Measurements from ENCODE around the gene ARHGAP15.

Gene ARHGAP15

DNA sequence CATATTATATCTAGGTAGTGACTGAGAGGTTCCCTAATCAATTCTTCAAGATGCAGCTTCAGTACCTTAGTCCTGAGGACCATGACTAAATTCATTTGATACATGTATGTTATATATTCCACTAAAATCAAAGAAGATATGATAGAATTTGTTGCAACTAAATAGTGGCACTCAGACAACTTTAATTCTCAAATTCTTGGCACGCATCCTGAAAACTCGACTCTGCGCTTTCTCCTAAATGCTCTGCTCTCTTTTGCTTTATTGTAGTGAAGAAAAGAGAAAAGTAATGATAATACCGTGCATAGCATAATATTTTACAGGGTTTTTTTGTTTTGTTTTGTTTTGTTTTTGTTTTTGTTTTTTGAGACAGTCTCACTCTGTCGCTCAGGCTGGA lies 475.3 kb downstream of the ARHGAP15 start:
- Histone ChIP-seq H4K12ac (ENCODE audit: low read depth, low read length) (no peak overlapping the region), H3K18ac (ENCODE audit: low read length) (no peak overlapping the region), H3K4me3 (ENCODE audit: low read depth, low read length) (no peak overlapping the region), H3K79me1 (ENCODE audit: low read length) (no peaks in the 10 kb centered on the region), H2BK120ac (ENCODE audit: insufficient read depth, low read length, poor library complexity) (no peak overlapping the region), H3K36me3 (ENCODE audit: control insufficient read depth in 1 of 2, insufficient read depth in 2 of 2, low read length in 2 of 2) (no peaks in the 10 kb centered on the region), H3K14ac (ENCODE audit: low read length) (no peak overlapping the region), H3K23ac (ENCODE audit: low read length) (no peak overlapping the region), H4K91ac (ENCODE audit: low read depth, low read length) (no peak overlapping the region), H3K27ac (ENCODE audit: low read depth, low read length) (no peak overlapping the region), H3K4me2 (ENCODE audit: low read length) (no peak overlapping the region), H3K79me2 (ENCODE audit: control insufficient read depth, insufficient read depth, low read length, poor library complexity) (no peaks in the 10 kb centered on the region), H3K27me3 (ENCODE audit: insufficient read depth, low read length) (no peaks in the 10 kb centered on the region), H3K9me3 (ENCODE audit: insufficient read depth, low read depth, low read length) (no peaks in the 10 kb centered on the region), H3K4ac (ENCODE audit: low read depth, low read length) (no peak overlapping the region), H2BK5ac (ENCODE audit: low read depth, low read length, poor library complexity) (no peak overlapping the region), H3K9ac (ENCODE audit: low read length) (no peak overlapping the region), H2AK5ac (ENCODE audit: low read length) (no peak overlapping the region), H2AFZ (ENCODE audit: insufficient read depth, low read length, poor library complexity) (no peak overlapping the region), H4K8ac (ENCODE audit: low read depth, low read length) (no peak overlapping the region), H3K4me1 (ENCODE audit: control insufficient read depth in 1 of 2, insufficient read depth in 2 of 2, low read length in 2 of 2) (no peaks in the 10 kb centered on the region), H2BK12ac (ENCODE audit: low read length) (no peak overlapping the region)
- no CpG with 5 or more reads among the region's 5 CpGs for WGBS (ENCODE audit: extremely low coverage, insufficient coverage, insufficient read length)
- no peak for DNase-seq

DNA sequence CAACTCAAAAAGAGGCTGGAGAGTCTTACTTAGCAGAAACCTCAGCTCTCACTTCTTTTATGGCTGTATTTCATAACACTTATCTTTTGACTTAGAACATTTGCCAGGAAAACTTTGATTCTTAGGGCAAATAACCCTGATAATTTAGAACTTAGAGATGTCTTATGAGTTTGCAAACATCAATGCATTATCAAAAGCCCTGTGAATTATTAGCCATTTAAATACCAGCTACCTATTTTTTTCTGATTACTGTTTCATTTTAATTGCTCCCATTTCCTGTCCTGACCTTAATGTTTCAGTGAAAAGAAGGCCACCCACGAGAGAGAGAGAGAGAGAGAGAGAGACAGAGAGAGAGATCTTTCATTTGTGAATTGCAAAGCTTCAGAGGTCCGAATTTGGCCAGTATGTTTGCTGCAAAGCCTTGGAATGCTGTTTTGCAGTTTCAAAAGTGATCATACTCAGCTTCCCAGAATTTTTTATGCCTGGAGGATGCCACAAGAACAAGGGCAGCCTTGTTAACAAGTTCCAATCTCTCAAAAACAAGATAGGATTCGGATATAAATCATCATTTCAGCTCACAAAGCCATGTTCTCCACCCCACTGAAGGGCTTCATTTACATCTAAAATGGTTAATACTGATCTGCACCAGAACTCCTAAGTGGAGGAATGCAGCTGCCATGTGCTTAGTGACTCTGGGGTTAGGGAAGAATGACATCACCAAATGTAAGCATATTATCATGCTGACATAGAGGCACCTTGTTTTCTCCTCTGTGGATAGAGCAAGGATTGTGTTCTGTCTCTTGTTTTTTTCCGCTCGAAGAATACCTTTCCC lies 478.2 kb downstream of the ARHGAP15 start:
- no peak overlapping the region for H3K18ac ChIP-seq (ENCODE audit: low read length)
- no CpG with 5 or more reads among the region's 5 CpGs for WGBS (ENCODE audit: extremely low coverage, insufficient coverage, insufficient read length)
- no peak overlapping the region for H3K9ac ChIP-seq (ENCODE audit: low read length)
- no peaks in the 10 kb centered on the region for H3K9me3 ChIP-seq (ENCODE audit: insufficient read depth, low read depth, low read length)
- no peak overlapping the region for H3K4me2 ChIP-seq (ENCODE audit: low read length)
- no peaks in the 10 kb centered on the region for H3K36me3 ChIP-seq (ENCODE audit: control insufficient read depth in 1 of 2, insufficient read depth in 2 of 2, low read length in 2 of 2)
- no peak overlapping the region for H3K23ac ChIP-seq (ENCODE audit: low read length)
- H3K14ac ChIP-seq (ENCODE audit: low read length) = no peak overlapping the region
- H3K4me3 ChIP-seq (ENCODE audit: low read depth, low read length) = no peak overlapping the region
- H4K12ac ChIP-seq (ENCODE audit: low read depth, low read length) = no peak overlapping the region
- no peaks in the 10 kb centered on the region for H3K79me1 ChIP-seq (ENCODE audit: low read length)
- H2BK120ac ChIP-seq (ENCODE audit: insufficient read depth, low read length, poor library complexity) = no peak overlapping the region
- no peak overlapping the region for H2AK5ac ChIP-seq (ENCODE audit: low read length)
- H2BK12ac ChIP-seq (ENCODE audit: low read length) = no peak overlapping the region
- no peak overlapping the region for H3K4ac ChIP-seq (ENCODE audit: low read depth, low read length)
- no peak overlapping the region for H2AFZ ChIP-seq (ENCODE audit: insufficient read depth, low read length, poor library complexity)
- no peak overlapping the region for H2BK5ac ChIP-seq (ENCODE audit: low read depth, low read length, poor library complexity)
- H4K8ac ChIP-seq (ENCODE audit: low read depth, low read length) = no peak overlapping the region
- no peaks in the 10 kb centered on the region for H3K79me2 ChIP-seq (ENCODE audit: control insufficient read depth, insufficient read depth, low read length, poor library complexity)
- no peaks in the 10 kb centered on the region for H3K4me1 ChIP-seq (ENCODE audit: control insufficient read depth in 1 of 2, insufficient read depth in 2 of 2, low read length in 2 of 2)
- H3K27me3 ChIP-seq (ENCODE audit: insufficient read depth, low read length) = no peaks in the 10 kb centered on the region
- H3K27ac ChIP-seq (ENCODE audit: low read depth, low read length) = no peak overlapping the region
- no peak for DNase-seq
- H4K91ac ChIP-seq (ENCODE audit: low read depth, low read length) = no peak overlapping the region

DNA sequence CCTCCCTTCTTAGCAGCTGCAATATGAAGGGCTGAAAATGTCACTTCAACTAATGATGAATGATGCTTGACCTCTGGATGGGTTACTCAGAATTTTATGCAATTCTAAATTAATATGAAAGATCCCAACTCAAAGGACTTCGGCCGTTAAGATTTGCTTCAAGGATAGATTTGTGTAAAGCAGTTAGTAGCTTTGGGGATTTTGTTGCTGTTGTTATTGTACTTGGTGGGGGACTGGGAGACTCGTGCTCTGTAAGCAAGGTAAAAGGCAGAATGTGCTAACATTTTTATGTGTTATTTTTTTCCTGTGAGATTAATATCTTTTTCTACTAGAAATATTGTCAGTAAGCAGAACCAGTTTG lies 478.8 kb downstream of the ARHGAP15 start:
- Histone ChIP-seq H2BK12ac (ENCODE audit: low read length) (no peak overlapping the region), H3K79me1 (ENCODE audit: low read length) (no peaks in the 10 kb centered on the region), H3K4ac (ENCODE audit: low read depth, low read length) (no peak overlapping the region), H4K8ac (ENCODE audit: low read depth, low read length) (no peak overlapping the region), H2AFZ (ENCODE audit: insufficient read depth, low read length, poor library complexity) (no peak overlapping the region), H4K12ac (ENCODE audit: low read depth, low read length) (no peak overlapping the region), H3K23ac (ENCODE audit: low read length) (no peak overlapping the region), H3K18ac (ENCODE audit: low read length) (no peak overlapping the region), H2BK5ac (ENCODE audit: low read depth, low read length, poor library complexity) (no peak overlapping the region), H3K4me3 (ENCODE audit: low read depth, low read length) (no peak overlapping the region), H3K4me2 (ENCODE audit: low read length) (no peak overlapping the region), H2BK120ac (ENCODE audit: insufficient read depth, low read length, poor library complexity) (no peak overlapping the region), H3K14ac (ENCODE audit: low read length) (no peak overlapping the region), H3K4me1 (ENCODE audit: control insufficient read depth in 1 of 2, insufficient read depth in 2 of 2, low read length in 2 of 2) (no peaks in the 10 kb centered on the region), H3K9me3 (ENCODE audit: insufficient read depth, low read depth, low read length) (no peaks in the 10 kb centered on the region), H3K36me3 (ENCODE audit: control insufficient read depth in 1 of 2, insufficient read depth in 2 of 2, low read length in 2 of 2) (no peaks in the 10 kb centered on the region), H2AK5ac (ENCODE audit: low read length) (no peak overlapping the region), H3K79me2 (ENCODE audit: control insufficient read depth, insufficient read depth, low read length, poor library complexity) (no peaks in the 10 kb centered on the region), H3K9ac (ENCODE audit: low read length) (no peak overlapping the region), H4K91ac (ENCODE audit: low read depth, low read length) (no peak overlapping the region), H3K27ac (ENCODE audit: low read depth, low read length) (no peak overlapping the region), H3K27me3 (ENCODE audit: insufficient read depth, low read length) (no peaks in the 10 kb centered on the region)
- WGBS (ENCODE audit: extremely low coverage, insufficient coverage, insufficient read length) = no CpG with 5 or more reads among the region's 3 CpGs
- DNase-seq = no peak

- Histone ChIP-seq H3K14ac (ENCODE audit: low read length) (no peak overlapping the region), H3K4ac (ENCODE audit: low read depth, low read length) (no peak overlapping the region), H3K27me3 (ENCODE audit: insufficient read depth, low read length) (no peaks in the 10 kb centered on the region), H3K9me3 (ENCODE audit: insufficient read depth, low read depth, low read length) (no peaks in the 10 kb centered on the region), H4K8ac (ENCODE audit: low read depth, low read length) (no peak overlapping the region), H3K36me3 (ENCODE audit: control insufficient read depth in 1 of 2, insufficient read depth in 2 of 2, low read length in 2 of 2) (no peaks in the 10 kb centered on the region), H3K23ac (ENCODE audit: low read length) (no peak overlapping the region), H2BK5ac (ENCODE audit: low read depth, low read length, poor library complexity) (no peak overlapping the region), H3K9ac (ENCODE audit: low read length) (no peak overlapping the region), H3K4me3 (ENCODE audit: low read depth, low read length) (no peak overlapping the region), H4K12ac (ENCODE audit: low read depth, low read length) (no peak overlapping the region), H3K79me2 (ENCODE audit: control insufficient read depth, insufficient read depth, low read length, poor library complexity) (no peaks in the 10 kb centered on the region), H3K4me2 (ENCODE audit: low read length) (no peak overlapping the region), H3K79me1 (ENCODE audit: low read length) (no peaks in the 10 kb centered on the region), H2BK12ac (ENCODE audit: low read length) (no peak overlapping the region), H2AFZ (ENCODE audit: insufficient read depth, low read length, poor library complexity) (no peak overlapping the region), H3K4me1 (ENCODE audit: control insufficient read depth in 1 of 2, insufficient read depth in 2 of 2, low read length in 2 of 2) (no peaks in the 10 kb centered on the region), H4K91ac (ENCODE audit: low read depth, low read length) (no peak overlapping the region), H2BK120ac (ENCODE audit: insufficient read depth, low read length, poor library complexity) (no peak overlapping the region), H2AK5ac (ENCODE audit: low read length) (no peak overlapping the region), H3K27ac (ENCODE audit: low read depth, low read length) (no peak overlapping the region), H3K18ac (ENCODE audit: low read length) (no peak overlapping the region)
- no peak for DNase-seq
These were observed 479.5 kb downstream of the ARHGAP15 start for GRCh38 chr2:143608758-143609157.

All from trophoblast cell (in vitro differentiated cells and primary cell).